Measurements from ENCODE around the gene MED12L. TPM values are rescaled to one million over a fixed set of nuclear protein-coding genes. Genes with fewer than 3 reads are reported as not detected.
"Not testable (repeated sequence)": the region's sequence is repeated elsewhere in the genome, so short reads cannot be mapped to it uniquely, and the experiment has no call there.

MED12L gene
- total RNA-seq, 6 experiments from 2014 or later: 0.05 to 0.64 (median 0.13) TPM; not detected in 1

- Mint-ChIP-seq H3K4me3 (no peak overlapping the region), H3K9me3 (no peaks in the 10 kb centered on the region), H3K27ac (no peak overlapping the region), H3K36me3 (ENCODE audit: low read depth) (no peaks in the 10 kb centered on the region), H3K27me3 (ENCODE audit: insufficient read depth) (peaks cover 2% of the 10 kb centered on the region; the same call in 1 of the 2 replicates), H3K4me1 (ENCODE audit: low read depth) (peaks cover 20% of the 10 kb centered on the region)
- TF ChIP-seq CTCF (IDR thresholded peaks at IDR 0.05): no peak
- no peak for DNase-seq
Observed at GRCh38 chr3:151387842-151388241, 302.4 kb downstream of the MED12L start.

DNA sequence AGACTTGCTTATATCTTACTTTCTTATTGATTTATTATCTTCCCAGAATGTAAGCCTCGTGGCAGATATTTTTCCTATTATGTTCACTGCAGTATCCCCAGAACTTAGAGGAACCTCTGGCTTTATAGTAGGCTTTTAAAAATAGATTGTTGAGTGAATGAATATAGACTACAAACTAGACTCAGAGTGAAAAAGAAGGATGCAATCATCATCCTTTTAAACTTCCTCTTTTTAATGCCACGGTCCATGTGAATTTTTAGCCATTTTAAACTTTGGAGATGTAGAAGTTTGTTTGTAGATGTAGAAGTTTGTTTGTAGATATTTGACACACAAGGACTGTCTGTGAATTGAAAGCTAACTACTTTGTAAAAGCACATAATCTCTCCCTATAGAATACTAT is 306.3 kb downstream of the MED12L start:
- no peak for TF ChIP-seq CTCF (IDR thresholded peaks at IDR 0.05)

GRCh38 chr3:151392191-151392590 is 306.7 kb downstream of the MED12L start:
- not testable (repeated sequence) for H3K9me3 Mint-ChIP-seq; H3K4me3 Mint-ChIP-seq; H3K36me3 Mint-ChIP-seq (ENCODE audit: low read depth); DNase-seq; H3K27me3 Mint-ChIP-seq (ENCODE audit: insufficient read depth); H3K27ac Mint-ChIP-seq
- H3K4me1 Mint-ChIP-seq (ENCODE audit: low read depth): peaks cover 35% of the 10 kb centered on the region

More for the DNA sequence above, 306.3 kb downstream of the MED12L start:
- no peak overlapping the region for H3K27ac Mint-ChIP-seq
- no peak for DNase-seq
- no peaks in the 10 kb centered on the region for H3K36me3 Mint-ChIP-seq (ENCODE audit: low read depth)
- peaks cover 2% of the 10 kb centered on the region; the same call in 1 of the 2 replicates for H3K27me3 Mint-ChIP-seq (ENCODE audit: insufficient read depth)
- no peak overlapping the region for H3K4me3 Mint-ChIP-seq
- peaks cover 35% of the 10 kb centered on the region for H3K4me1 Mint-ChIP-seq (ENCODE audit: low read depth)
- H3K9me3 Mint-ChIP-seq: no peaks in the 10 kb centered on the region

- Mint-ChIP-seq H3K4me3 (peak overlapping the region; percentile 29; the same call in 1 of the 2 replicates), H3K4me1 (ENCODE audit: low read depth) (peaks cover 35% of the 10 kb centered on the region), H3K9me3 (no peaks in the 10 kb centered on the region), H3K36me3 (ENCODE audit: low read depth) (no peaks in the 10 kb centered on the region), H3K27me3 (ENCODE audit: insufficient read depth) (peaks cover 2% of the 10 kb centered on the region; the same call in 1 of the 2 replicates), H3K27ac (peak overlapping the region; percentile 15; the same call in 1 of the 2 replicates)
- no peak for DNase-seq
- no peak for TF ChIP-seq CTCF (IDR thresholded peaks at IDR 0.05)
Observed at GRCh38 chr3:151393146-151393830, 307.8 kb downstream of the MED12L start.

- Mint-ChIP-seq H3K36me3 (ENCODE audit: low read depth) (no peaks in the 10 kb centered on the region), H3K9me3 (no peaks in the 10 kb centered on the region), H3K4me3 (peak overlapping the region; percentile 29; the same call in 1 of the 2 replicates), H3K27ac (peak overlapping the region; percentile 15; the same call in 1 of the 2 replicates), H3K4me1 (ENCODE audit: low read depth) (peaks cover 35% of the 10 kb centered on the region), H3K27me3 (ENCODE audit: insufficient read depth) (peaks cover 2% of the 10 kb centered on the region; the same call in 1 of the 2 replicates)
- TF ChIP-seq CTCF (IDR thresholded peaks at IDR 0.05): no peak
- DNase-seq: no peak
Observed at GRCh38 chr3:151393941-151394340, 308.5 kb downstream of the MED12L start.

- Mint-ChIP-seq H3K36me3 (ENCODE audit: low read depth) (no peaks in the 10 kb centered on the region), H3K27me3 (ENCODE audit: insufficient read depth) (peaks cover 2% of the 10 kb centered on the region; the same call in 1 of the 2 replicates), H3K4me1 (ENCODE audit: low read depth) (peaks cover 35% of the 10 kb centered on the region), H3K27ac (no peak overlapping the region), H3K4me3 (no peak overlapping the region), H3K9me3 (no peaks in the 10 kb centered on the region)
- no peak for TF ChIP-seq CTCF (IDR thresholded peaks at IDR 0.05)
- DNase-seq: no peak
Observed at GRCh38 chr3:151394611-151395010, 309.1 kb downstream of the MED12L start.
